DMS153 (cell line): ENCODE measurements around the gene PGAP1.

Experiments used
- DNase-seq: peaks from one replicate; lab custom pipeline; 2025; lab: John Stamatoyannopoulos, UW

The PGAP1 gene

GRCh38 chr2:196792865-196793264, 133.6 kb downstream of the PGAP1 start:
- DNase-seq = no peak

DNA sequence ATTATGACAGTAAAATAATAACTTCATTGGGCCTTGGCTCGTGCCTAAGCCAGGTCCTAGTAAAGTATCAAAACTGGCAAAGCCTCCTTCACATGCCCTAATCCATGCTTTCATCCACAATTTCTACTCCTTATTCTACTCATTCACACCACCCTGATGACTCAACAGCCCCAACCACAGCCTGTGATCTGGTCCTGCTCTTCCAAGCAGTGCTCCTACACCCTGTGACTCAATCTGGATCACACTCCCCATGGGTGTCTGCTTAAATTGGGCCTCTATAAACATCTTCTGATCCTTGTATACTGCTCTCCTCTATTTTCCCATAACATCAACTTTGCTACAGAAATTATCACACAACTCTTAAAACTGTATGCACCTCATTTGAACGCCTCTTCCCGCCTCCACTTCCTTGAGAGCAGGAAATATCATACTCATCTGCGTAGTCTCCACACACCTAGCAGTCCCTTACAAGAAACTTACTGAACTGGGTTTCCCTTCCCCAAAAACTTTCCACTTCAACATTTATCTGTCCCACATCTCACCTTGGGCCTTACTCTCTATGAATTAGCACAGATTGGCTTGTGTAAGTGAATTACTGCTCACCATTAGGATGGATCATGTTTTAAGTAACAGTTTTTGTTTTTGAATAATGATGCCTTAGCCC, 142.9 kb downstream of the PGAP1 start:
- DNase-seq = no peak
